Liver (tissue), 3 donors: Measurements from ENCODE around the gene HMG20B.

Experiments used
- ATF3 ChIP-seq: IDR thresholded peaks from 2 replicates; pipeline ENCODE4 v1.6.1; 2016; ENCODE audit warnings: antibody characterized with exemption
- CTCF ChIP-seq: fragments of 150-350 bp; IDR thresholded peaks from 2 replicates; pipeline ENCODE4 v1.5.1; 2017; ENCODE audit warnings: improper control_type of control experiment, low read depth, low read length; ENCODE audit not compliant: missing input control
- EGR1 ChIP-seq, 2 donors: IDR thresholded peaks; 2 replicates each; pipeline ENCODE4 v1.6.1; 2016 to 2018; ENCODE audit warnings: antibody characterized with exemption in 2 of 2, low read depth in 2 of 2
- GABPA ChIP-seq, 2 donors: IDR thresholded peaks in 1 of 2; conservative IDR thresholded peaks in 1 of 2; 2 replicates each; pipeline ENCODE4 v1.6.1; 2016; ENCODE audit warnings: antibody characterized with exemption in 2 of 2, mild to moderate bottlenecking in 1 of 2, moderate library complexity in 1 of 2
- MAX ChIP-seq: IDR thresholded peaks from 2 replicates; pipeline ENCODE4 v1.6.1; 2016; ENCODE audit warnings: antibody characterized with exemption
- NR2F2 ChIP-seq: IDR thresholded peaks from 2 replicates; pipeline ENCODE4 v1.6.1; 2016; ENCODE audit warnings: antibody characterized with exemption
- RAD21 ChIP-seq, 2 donors: IDR thresholded peaks; 2 replicates each; pipeline ENCODE4 v1.6.1; 2016; ENCODE audit warnings: antibody characterized with exemption in 2 of 2, mild to moderate bottlenecking in 2 of 2
- REST ChIP-seq: IDR thresholded peaks from 2 replicates; pipeline ENCODE4 v1.6.1; 2016; ENCODE audit warnings: antibody characterized with exemption, mild to moderate bottlenecking
- SP1 ChIP-seq: IDR thresholded peaks from 2 replicates; pipeline ENCODE4 v1.6.1; 2018; ENCODE audit warnings: antibody characterized with exemption, mild to moderate bottlenecking
- TAF1 ChIP-seq: conservative IDR thresholded peaks from 2 replicates; pipeline ENCODE4 v1.6.1; 2016; ENCODE audit warnings: antibody characterized with exemption, mild to moderate bottlenecking
- YY1 ChIP-seq: IDR thresholded peaks from 2 replicates; pipeline ENCODE4 v1.6.1; 2016; ENCODE audit warnings: antibody characterized with exemption, mild to moderate bottlenecking
- donor health status: healthy.
- donor health status: healthy.

- TF ChIP-seq CTCF (no peak), NR2F2 (no peak), TAF1 (no peak), MAX (no peak), YY1 (no peak), ATF3 (no peak), SP1 (no peak), REST (no peak), GABPA (IDR thresholded peaks at IDR 0.05 in 1 of 2, conservative IDR thresholded peaks at IDR 0.05 in 1 of 2) (no peak), RAD21 (IDR thresholded peaks at IDR 0.05) (no peak), EGR1 (IDR thresholded peaks at IDR 0.05; ENCODE audit: low read depth in 2 of 2) (no peak)
Observed at GRCh38 chr19:3595521-3596061, 22.8 kb downstream of the HMG20B start.
